Rectal smooth muscle tissue (tissue), 1 donor: ENCODE measurements around the gene GSE1.

ENCODE experiments used
- H3K27ac ChIP-seq: one replicate; pipeline ENCODE4 v1.7.0; 2013; ENCODE audit warnings: low read depth, low read length, inconsistent platforms
- H3K27me3 ChIP-seq: one replicate; pipeline ENCODE4 v1.7.0; 2013; ENCODE audit warnings: low read length; ENCODE audit not compliant: control insufficient read depth, insufficient read depth
- H3K36me3 ChIP-seq: one replicate; pipeline ENCODE4 v1.7.0; 2013; ENCODE audit warnings: low read length; ENCODE audit not compliant: control insufficient read depth, insufficient read depth
- H3K4me1 ChIP-seq: one replicate; pipeline ENCODE4 v1.7.0; 2013; ENCODE audit warnings: low read length; ENCODE audit not compliant: control insufficient read depth, insufficient read depth
- H3K4me3 ChIP-seq: one replicate; pipeline ENCODE4 v1.7.0; 2013; ENCODE audit warnings: low read length
- H3K9ac ChIP-seq: one replicate; pipeline ENCODE4 v1.7.0; 2013; ENCODE audit warnings: low read length

The GSE1 gene

GRCh38 chr16:85640585-85640984 is 27.5 kb downstream of the GSE1 start:
- H3K27me3 ChIP-seq: no peaks in the 10 kb centered on the region
- no peaks in the 10 kb centered on the region for H3K36me3 ChIP-seq
- no peak overlapping the region for H3K4me3 ChIP-seq
- no peak overlapping the region for H3K27ac ChIP-seq
- no peak overlapping the region for H3K9ac ChIP-seq
- peaks cover 5% of the 10 kb centered on the region for H3K4me1 ChIP-seq

DNA sequence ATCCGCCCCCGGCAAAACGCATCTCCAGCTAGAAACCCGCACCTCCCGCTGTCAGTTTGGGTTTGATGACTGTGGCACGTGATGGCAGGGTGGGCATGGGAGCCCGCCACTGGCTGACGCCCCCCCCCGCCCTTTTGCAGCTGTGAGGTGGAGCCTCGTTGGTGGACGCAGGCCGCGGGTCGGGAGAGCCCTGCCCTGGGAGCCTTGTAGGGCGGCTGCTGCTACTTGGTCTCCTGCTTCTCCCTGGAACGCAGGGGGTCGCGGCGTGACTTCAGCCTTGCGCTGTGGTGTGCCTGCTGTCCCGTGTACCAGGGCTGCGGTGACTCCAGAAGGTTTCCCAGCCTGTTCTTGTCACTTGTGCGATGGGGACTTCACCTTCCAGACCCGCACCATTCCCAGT is 28.2 kb downstream of the GSE1 start:
- peak overlapping the region; percentile 38 for H3K27ac ChIP-seq

GRCh38 chr16:85641776-85642176 is 28.7 kb downstream of the GSE1 start:
- H3K9ac ChIP-seq: no peak overlapping the region
- H3K27ac ChIP-seq: peak overlapping the region; percentile 38
- no peaks in the 10 kb centered on the region for H3K27me3 ChIP-seq
- H3K4me1 ChIP-seq: peaks cover 5% of the 10 kb centered on the region
- no peaks in the 10 kb centered on the region for H3K36me3 ChIP-seq
- no peak overlapping the region for H3K4me3 ChIP-seq

More for the DNA sequence above, 28.2 kb downstream of the GSE1 start:
- Histone ChIP-seq H3K27me3 (no peaks in the 10 kb centered on the region), H3K9ac (no peak overlapping the region), H3K36me3 (no peaks in the 10 kb centered on the region), H3K4me1 (peaks cover 5% of the 10 kb centered on the region), H3K4me3 (no peak overlapping the region)

- Histone ChIP-seq H3K4me3 (no peak overlapping the region), H3K9ac (no peak overlapping the region), H3K36me3 (no peaks in the 10 kb centered on the region), H3K4me1 (peaks cover 5% of the 10 kb centered on the region), H3K27ac (no peak overlapping the region), H3K27me3 (no peaks in the 10 kb centered on the region)
These were observed 29.7 kb downstream of the GSE1 start for GRCh38 chr16:85642762-85643358.

- Histone ChIP-seq H3K4me1 (peaks cover 5% of the 10 kb centered on the region), H3K4me3 (no peak overlapping the region), H3K27me3 (no peaks in the 10 kb centered on the region), H3K27ac (peak overlapping the region; percentile 43), H3K9ac (no peak overlapping the region), H3K36me3 (no peaks in the 10 kb centered on the region)
These were observed 30.5 kb downstream of the GSE1 start for GRCh38 chr16:85643631-85644030.

GRCh38 chr16:85644093-85644712 is 31.1 kb downstream of the GSE1 start:
- Histone ChIP-seq H3K27ac (no peak overlapping the region), H3K4me1 (peaks cover 3% of the 10 kb centered on the region), H3K9ac (no peak overlapping the region), H3K4me3 (no peak overlapping the region), H3K36me3 (peaks cover 2% of the 10 kb centered on the region), H3K27me3 (no peaks in the 10 kb centered on the region)

DNA sequence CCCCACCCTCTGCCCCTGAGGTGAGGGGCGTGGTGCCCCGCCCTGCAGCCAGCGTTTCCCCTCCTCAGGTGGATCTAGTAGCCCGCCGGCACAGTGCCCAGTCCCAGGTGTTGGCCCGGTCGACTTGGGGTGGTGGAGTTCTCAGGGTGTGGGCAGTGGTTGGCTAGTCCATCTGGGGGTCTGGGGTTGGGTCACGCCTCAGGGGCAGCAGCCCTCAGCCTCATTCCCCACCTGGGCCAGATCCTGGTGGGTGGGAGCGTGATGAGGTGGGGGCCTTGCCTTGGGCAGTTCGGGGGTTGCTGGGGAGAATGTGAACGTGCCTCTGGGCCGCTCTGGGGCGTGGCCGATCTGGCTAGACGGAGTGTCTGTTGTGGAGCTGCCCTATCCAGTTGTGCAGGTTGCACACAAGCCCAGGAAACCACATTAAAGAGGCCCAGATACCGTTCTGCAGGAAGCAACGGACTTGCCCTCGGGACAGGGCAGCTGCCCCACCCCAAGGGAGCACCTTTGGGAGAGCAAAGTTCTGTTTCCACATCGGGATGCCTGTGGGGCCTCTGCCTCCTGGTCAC is 32.0 kb downstream of the GSE1 start:
- no peak overlapping the region for H3K4me3 ChIP-seq
- H3K27ac ChIP-seq: no peak overlapping the region
- H3K4me1 ChIP-seq: no peaks in the 10 kb centered on the region
- H3K27me3 ChIP-seq: no peaks in the 10 kb centered on the region
- H3K36me3 ChIP-seq: peaks cover 2% of the 10 kb centered on the region
- no peak overlapping the region for H3K9ac ChIP-seq

- H3K4me3 ChIP-seq: no peak overlapping the region
- no peak overlapping the region for H3K27ac ChIP-seq
- peaks cover 2% of the 10 kb centered on the region for H3K36me3 ChIP-seq
- no peaks in the 10 kb centered on the region for H3K27me3 ChIP-seq
- H3K9ac ChIP-seq: no peak overlapping the region
- H3K4me1 ChIP-seq: no peaks in the 10 kb centered on the region
These were observed 33.3 kb downstream of the GSE1 start for GRCh38 chr16:85646358-85646907.

DNA sequence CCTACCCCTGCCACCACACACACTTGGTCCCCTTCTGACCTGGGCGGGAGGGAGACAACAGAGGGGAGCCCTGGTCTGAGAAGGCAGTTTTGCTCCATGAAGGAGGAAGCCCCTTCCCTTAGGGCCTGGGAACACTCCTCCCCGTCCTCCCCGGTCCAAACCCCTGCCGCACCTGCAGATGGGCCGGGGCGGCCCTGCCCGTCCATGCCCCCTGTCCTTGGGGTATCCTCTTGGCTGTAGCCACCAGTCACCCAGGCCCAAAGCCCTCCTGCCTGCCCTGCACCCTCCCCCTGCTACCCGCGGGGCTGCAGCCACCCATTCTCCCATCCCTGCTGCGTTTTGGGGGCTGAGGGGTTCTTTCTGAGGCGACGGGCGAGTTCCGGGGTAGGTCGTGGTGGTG is 33.9 kb downstream of the GSE1 start:
- no peaks in the 10 kb centered on the region for H3K27me3 ChIP-seq
- no peak overlapping the region for H3K27ac ChIP-seq
- peaks cover 2% of the 10 kb centered on the region for H3K36me3 ChIP-seq
- H3K4me1 ChIP-seq: peaks cover 5% of the 10 kb centered on the region
- H3K4me3 ChIP-seq: no peak overlapping the region
- H3K9ac ChIP-seq: no peak overlapping the region

GRCh38 chr16:85648070-85648714 is 35.1 kb downstream of the GSE1 start:
- Histone ChIP-seq H3K27ac (no peak overlapping the region), H3K4me1 (peaks cover 12% of the 10 kb centered on the region), H3K9ac (no peak overlapping the region), H3K4me3 (no peak overlapping the region), H3K27me3 (no peaks in the 10 kb centered on the region), H3K36me3 (peaks cover 2% of the 10 kb centered on the region)

- Histone ChIP-seq H3K9ac (no peak overlapping the region), H3K4me1 (peaks cover 18% of the 10 kb centered on the region)
These were observed 35.7 kb downstream of the GSE1 start for GRCh38 chr16:85648805-85649204.

GRCh38 chr16:85649411-85650134 is 36.5 kb downstream of the GSE1 start:
- Histone ChIP-seq H3K9ac (no peak overlapping the region), H3K27ac (no peak overlapping the region), H3K36me3 (peaks cover 5% of the 10 kb centered on the region), H3K4me1 (peaks cover 18% of the 10 kb centered on the region), H3K4me3 (no peak overlapping the region), H3K27me3 (no peaks in the 10 kb centered on the region)

More at GRCh38 chr16:85648805-85649204, 35.7 kb downstream of the GSE1 start:
- H3K27me3 ChIP-seq: no peaks in the 10 kb centered on the region
- no peak overlapping the region for H3K27ac ChIP-seq
- H3K36me3 ChIP-seq: peaks cover 2% of the 10 kb centered on the region
- no peak overlapping the region for H3K4me3 ChIP-seq
